Skin of body (tissue), 3 donors: ENCODE data around the gene PYCARD. TPM values are rescaled to one million over a fixed set of nuclear protein-coding genes. Genes with fewer than 3 reads are reported as not detected.

Experiments
- DNase-seq: peaks from one replicate; lab custom pipeline; 2025; lab: John Stamatoyannopoulos, UW
- small RNA-seq: library from RNA; depleted of rRNA; stranded (forward); fragments of <200 nt; gene quantifications from one replicate; pipeline ENCODE3, GENCODE V24; 2014; ENCODE audit warnings: low replicate concordance
- total RNA-seq: library from RNA; depleted of rRNA; stranded (reverse); fragments of >200 nt; gene quantifications from one replicate; pipeline ENCODE4 v1.2.3, GENCODE V29; 2014

The PYCARD gene
- total RNA-seq, 1 donor from 2014 or later: 38.9 TPM

- DNase-seq: no peak
Observed at GRCh38 chr16:31167315-31167714, 35.2 kb downstream of the PYCARD start.

GRCh38 chr16:31157136-31157535 is 45.4 kb downstream of the PYCARD start:
- DNase-seq: no peak

Small RNA genes within 50 kb of the gene (small RNA-seq; reads per million reads assigned to genes)
- gene AC009088.4 (not detected), gene NDUFA3P6 (not detected)

Other genes starting within 250 kb of the PYCARD start
- 4.1 TPM for gene SETD1A, start 245.0 kb downstream of the PYCARD start, total RNA-seq
- gene HSD3B7, start 217.6 kb downstream of the PYCARD start, total RNA-seq: 8.5 TPM
- 0.89 TPM for gene STX1B, start 192.1 kb downstream of the PYCARD start, total RNA-seq
- 26.3 TPM for gene STX4, start 169.2 kb downstream of the PYCARD start, total RNA-seq
- 3.5 TPM for gene ZNF668, start 128.5 kb downstream of the PYCARD start, total RNA-seq
- gene ZNF646, start 128.3 kb downstream of the PYCARD start, total RNA-seq: 8.9 TPM
- gene PRSS53, start 113.8 kb downstream of the PYCARD start, total RNA-seq: 1.5 TPM
- 37.4 TPM for gene VKORC1, start 108.0 kb downstream of the PYCARD start, total RNA-seq
- 10.4 TPM for gene BCKDK, start 94.4 kb downstream of the PYCARD start, total RNA-seq
- 41.3 TPM for gene KAT8, start 85.1 kb downstream of the PYCARD start, total RNA-seq
- gene PRSS8, start 67.0 kb downstream of the PYCARD start, total RNA-seq: 9.6 TPM
- gene PRSS36, start 52.7 kb downstream of the PYCARD start, total RNA-seq: 0.99 TPM
- gene FUS, start 22.6 kb downstream of the PYCARD start, total RNA-seq: 84.9 TPM
- 4.4 TPM for gene TRIM72, start 11.4 kb upstream of the PYCARD start, total RNA-seq
- gene PYDC1, start 14.4 kb upstream of the PYCARD start, total RNA-seq: 2.8 TPM
- 9.8 TPM for gene ITGAM, start 57.2 kb upstream of the PYCARD start, total RNA-seq
- gene ITGAX, start 152.4 kb upstream of the PYCARD start, total RNA-seq: 3.3 TPM
- 0.10 TPM for gene ITGAD, start 190.6 kb upstream of the PYCARD start, total RNA-seq
- 16.3 TPM for gene COX6A2, start 225.6 kb upstream of the PYCARD start, total RNA-seq
- gene ZNF843, start 240.0 kb upstream of the PYCARD start, total RNA-seq: 0.59 TPM